GM19099 (cell line): ENCODE measurements around the gene LRTM2.
A peak's percentile ranks its signal among the peaks of the same experiment; 100 is the strongest.

ENCODE experiments used
- POLR2A ChIP-seq: IDR thresholded peaks from 3 replicates; pipeline ENCODE4 v1.6.1; 2011; ENCODE audit warnings: low read depth; ENCODE audit not compliant: insufficient read length; ENCODE audit errors: extremely low read depth

Gene LRTM2

DNA sequence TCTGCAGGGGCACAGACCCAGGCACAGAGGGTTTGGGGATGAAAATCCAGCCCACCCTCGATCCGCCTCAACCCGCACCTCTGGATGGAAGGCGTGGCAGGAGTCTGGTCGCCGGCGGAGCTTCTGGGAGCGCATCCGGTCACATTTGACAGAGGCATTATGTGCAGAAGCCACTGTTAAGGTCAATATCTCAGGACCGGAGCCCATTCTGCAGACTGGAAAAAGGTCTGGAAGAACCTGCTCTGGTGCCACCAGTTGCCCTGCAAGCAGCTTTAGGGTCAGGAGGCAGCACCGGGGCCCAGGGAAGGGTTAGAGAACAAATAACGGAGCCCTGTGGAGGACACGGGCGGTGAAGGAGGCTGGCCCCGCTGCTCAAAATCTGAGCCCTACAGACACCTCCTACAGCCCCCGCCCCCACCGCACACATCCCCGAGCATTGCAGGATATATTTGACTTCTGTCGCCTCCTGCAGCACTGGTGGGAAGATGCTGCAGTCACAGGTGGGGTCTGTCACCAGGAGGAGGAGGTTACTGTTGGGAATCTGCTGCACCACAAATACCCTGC is 25.1 kb upstream of the LRTM2 start:
- TF ChIP-seq POLR2A = no peak

GRCh38 chr12:1795785-1796514 is 24.4 kb upstream of the LRTM2 start:
- peak; percentile 91 for TF ChIP-seq POLR2A

DNA sequence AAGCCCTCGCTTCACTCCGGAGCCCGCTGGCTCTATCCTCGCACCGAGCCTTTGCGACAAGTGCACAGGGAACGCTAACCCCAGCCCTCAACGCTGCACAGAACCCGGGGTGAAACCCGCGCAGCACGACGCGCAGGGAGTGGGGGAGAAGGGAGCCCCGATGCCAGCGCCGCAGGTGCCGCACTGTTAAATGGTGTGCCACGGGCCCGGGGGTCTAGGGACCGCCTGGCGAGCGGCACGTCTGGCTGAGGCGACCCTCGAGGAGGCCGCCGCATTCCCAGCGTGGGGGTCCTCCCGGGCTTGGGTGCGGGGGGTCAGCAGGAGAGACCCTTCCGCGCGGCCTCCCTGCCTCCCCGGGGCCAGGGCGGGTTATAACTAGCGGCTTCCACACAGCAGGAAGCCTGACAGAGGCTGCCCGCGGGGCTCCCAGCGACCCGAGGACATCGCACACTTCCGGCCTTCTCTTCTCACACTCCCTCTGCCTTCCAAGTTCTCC is 23.8 kb upstream of the LRTM2 start:
- TF ChIP-seq POLR2A = no peak

GRCh38 chr12:1797011-1797901 is 23.1 kb upstream of the LRTM2 start:
- TF ChIP-seq POLR2A = peak; percentile 66

DNA sequence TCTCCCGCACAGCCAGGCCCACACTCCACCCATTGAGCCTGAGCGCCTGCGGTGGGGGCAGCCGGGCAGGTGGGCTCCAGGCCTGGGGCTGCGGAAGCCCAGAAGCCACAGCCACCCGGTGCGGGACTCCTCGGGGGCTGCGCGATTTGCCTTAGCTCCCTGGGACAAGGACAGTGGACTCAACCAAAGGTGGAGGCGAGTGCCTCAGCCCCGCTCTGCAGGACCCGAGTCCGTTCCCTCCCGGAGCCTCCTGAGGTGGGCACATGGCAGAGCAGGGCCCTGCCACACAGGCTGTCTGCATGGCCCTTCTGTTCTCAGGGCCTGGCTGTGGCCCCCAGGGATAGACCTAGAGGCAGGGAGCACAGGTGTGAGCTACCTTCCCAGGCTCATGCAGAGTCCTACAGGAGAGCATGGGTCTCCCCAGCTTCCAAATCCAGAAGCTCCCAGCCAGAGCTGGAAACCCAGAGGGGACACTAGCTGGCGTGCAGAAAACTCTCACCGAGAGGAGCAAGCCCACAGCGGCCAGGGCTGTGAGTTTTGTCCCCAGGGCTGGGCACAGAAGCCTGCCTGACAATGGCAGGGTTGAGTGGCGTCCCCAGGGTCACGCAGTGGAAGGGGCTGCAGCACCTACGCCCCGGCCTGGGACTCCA is 22.2 kb upstream of the LRTM2 start:
- TF ChIP-seq POLR2A = no peak

DNA sequence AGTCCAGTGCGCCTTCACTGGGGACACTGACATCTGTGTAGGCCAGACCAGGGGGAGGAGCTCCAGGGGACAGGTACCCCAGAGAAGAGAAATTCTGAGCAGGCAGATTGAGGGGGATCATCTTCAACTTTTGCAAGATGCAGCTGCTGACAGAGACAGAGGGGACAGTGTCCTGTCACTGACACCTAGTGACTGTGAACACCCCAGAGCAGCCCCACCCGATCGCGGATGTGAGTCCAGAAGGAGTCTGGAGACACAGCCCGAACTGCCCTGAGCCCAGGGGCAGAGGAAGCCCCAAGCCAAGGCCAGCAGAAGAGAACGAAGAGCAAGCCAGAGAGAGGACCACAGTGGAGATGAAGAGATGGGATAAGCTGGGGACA is 21.7 kb upstream of the LRTM2 start:
- no peak for TF ChIP-seq POLR2A

- TF ChIP-seq POLR2A = no peak
These were observed 21.1 kb upstream of the LRTM2 start for GRCh38 chr12:1799051-1799881.

DNA sequence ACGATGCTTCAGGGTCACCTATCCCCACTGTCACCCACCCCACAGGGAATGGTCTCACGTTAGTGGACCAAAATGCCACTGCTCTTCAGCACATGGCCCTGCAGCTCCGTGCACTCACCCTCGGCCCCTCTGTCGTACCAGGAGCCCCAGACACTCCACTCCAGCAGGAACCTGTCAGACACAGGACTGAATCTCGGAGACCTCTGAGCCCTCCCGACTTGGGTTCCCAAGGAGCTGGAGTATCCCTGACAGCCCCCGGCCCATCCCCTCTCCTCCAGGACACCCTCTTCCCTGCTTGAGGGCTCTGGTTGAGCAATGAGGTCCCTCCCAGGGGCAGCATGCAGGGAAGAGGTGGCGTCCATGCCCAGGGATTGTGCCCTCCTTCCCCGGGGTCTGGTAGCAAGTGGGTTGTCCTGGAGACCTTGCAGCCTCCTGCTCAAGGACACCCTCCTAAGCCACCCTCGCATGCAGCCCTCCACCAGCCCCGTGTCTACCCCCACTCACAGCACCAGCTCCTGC is 20.4 kb upstream of the LRTM2 start:
- TF ChIP-seq POLR2A = no peak

- TF ChIP-seq POLR2A = no peak
These were observed 19.7 kb upstream of the LRTM2 start for GRCh38 chr12:1800401-1801302.

GRCh38 chr12:1801303-1801975 is 18.9 kb upstream of the LRTM2 start:
- TF ChIP-seq POLR2A = no peak

- TF ChIP-seq POLR2A = no peak
These were observed 16.6 kb upstream of the LRTM2 start for GRCh38 chr12:1803736-1804135.

- peak; percentile 55 for TF ChIP-seq POLR2A
These were observed 15.6 kb upstream of the LRTM2 start for GRCh38 chr12:1804545-1805332.

- TF ChIP-seq POLR2A = no peak
These were observed 14.8 kb upstream of the LRTM2 start for GRCh38 chr12:1805441-1806081.
